ENCODE measurements around the gene ZNF143. TPM values are rescaled to one million over a fixed set of nuclear protein-coding genes. Genes with fewer than 3 reads are reported as not detected.

The ZNF143 gene
- total RNA-seq, 1 experiment from 2014 or later: 29.2 TPM

DNA sequence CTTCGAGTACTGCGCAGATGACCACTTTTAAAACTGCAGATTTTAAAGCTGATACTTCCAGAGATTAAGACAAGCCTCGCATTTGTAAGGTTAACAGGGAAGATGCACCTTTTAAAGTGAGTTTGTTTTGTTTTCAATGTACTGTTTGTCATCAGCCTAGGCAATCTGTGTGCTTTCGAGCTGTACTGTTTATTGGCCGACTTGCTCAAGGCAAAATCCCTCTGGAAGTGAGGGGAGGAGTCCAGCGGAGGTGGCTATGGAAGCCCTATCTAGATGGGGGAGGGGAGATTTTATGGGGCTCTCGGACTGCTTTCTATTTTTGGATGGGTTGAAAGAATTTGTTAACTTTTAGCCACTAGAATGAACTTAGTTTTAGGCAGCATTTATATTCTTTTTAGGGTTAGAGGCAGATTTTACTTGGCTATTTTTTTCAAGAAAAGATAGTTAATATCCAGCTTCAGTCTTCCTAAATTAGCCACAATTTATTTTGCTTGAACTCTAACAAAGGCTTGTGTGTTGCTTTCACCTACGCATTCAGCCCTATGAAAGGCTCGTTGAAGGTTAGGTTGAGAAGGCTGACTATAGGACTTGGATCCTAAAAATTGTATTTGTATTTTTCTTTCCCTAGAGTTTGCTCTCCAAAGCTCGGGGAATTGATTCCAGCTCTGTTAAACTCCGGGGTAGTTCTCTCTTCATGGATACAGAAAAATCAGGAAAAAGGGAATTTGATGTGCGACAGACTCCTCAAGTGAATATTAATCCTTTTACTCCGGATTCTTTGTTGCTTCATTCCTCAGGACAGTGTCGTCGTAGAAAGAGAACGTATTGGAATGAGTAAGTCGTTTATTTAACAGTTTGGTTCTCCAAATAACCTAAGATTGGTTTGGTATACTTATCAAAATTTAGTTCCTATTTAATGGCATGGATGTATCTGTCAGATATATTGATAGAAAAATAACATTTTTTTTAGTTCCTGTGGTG, 114.7 kb downstream of the ZNF143 start:
- peak overlapping the region; percentile 53 for H3K27ac ChIP-seq (ENCODE audit: insufficient read length, low read depth, low read length)
- H3K14ac ChIP-seq (ENCODE audit: insufficient read depth, low read length): peak overlapping the region; percentile 86; the same call in 1 of the 2 replicates
- H3K56ac ChIP-seq (ENCODE audit: insufficient read length, low read depth, low read length): no peak overlapping the region
- H2AK5ac ChIP-seq (ENCODE audit: insufficient read length, low read length): no peak overlapping the region
- peak overlapping the region; percentile 87 to 98 (median 94) for H3K27ac Mint-ChIP-seq
- H3K23ac ChIP-seq (ENCODE audit: insufficient read length, low read depth, low read length): no peak overlapping the region
- peak; percentile 50 for DNase-seq
- H2BK20ac ChIP-seq (ENCODE audit: low read depth, low read length, poor library complexity, severe bottlenecking): no peak overlapping the region
- no peak overlapping the region for H2BK12ac ChIP-seq (ENCODE audit: insufficient read length, low read depth, low read length)
- peak overlapping the region; percentile 95 to 98 for H3K4me3 Mint-ChIP-seq
- H3K23me2 ChIP-seq (ENCODE audit: insufficient read length, low read depth, low read length, poor library complexity, severe bottlenecking): peaks cover 12% of the 10 kb centered on the region
- peaks cover 0 to 8% of the 10 kb centered on the region in 2 experiments; a peak in 1 of 5 replicates for H3K9me3 Mint-ChIP-seq
- H3K18ac ChIP-seq (ENCODE audit: insufficient read length, low read depth, low read length): peak overlapping the region; percentile 14
- H3K9ac ChIP-seq (ENCODE audit: extremely low read depth, insufficient read length, low read length): peak overlapping the region; percentile 92
- no peak overlapping the region for H2AFZ ChIP-seq (ENCODE audit: low read length)
- no peak overlapping the region for H2BK120ac ChIP-seq (ENCODE audit: low read depth, low read length, poor library complexity, severe bottlenecking)
- H2BK15ac ChIP-seq (ENCODE audit: low read depth, low read length): no peak overlapping the region
- no peak overlapping the region for H4K91ac ChIP-seq (ENCODE audit: insufficient read length, low read depth, low read length)
- no peaks in the 10 kb centered on the region for H3K27me3 Mint-ChIP-seq (ENCODE audit: low read depth)
- H3K27me3 ChIP-seq (ENCODE audit: insufficient read depth, low read length): no peaks in the 10 kb centered on the region
- H3K9me3 ChIP-seq (ENCODE audit: control insufficient read depth, low read depth, low read length): no peaks in the 10 kb centered on the region
- peaks cover 26% of the 10 kb centered on the region for H3K79me2 ChIP-seq (ENCODE audit: insufficient read depth, low read length)
- TF ChIP-seq, protein P1, sequence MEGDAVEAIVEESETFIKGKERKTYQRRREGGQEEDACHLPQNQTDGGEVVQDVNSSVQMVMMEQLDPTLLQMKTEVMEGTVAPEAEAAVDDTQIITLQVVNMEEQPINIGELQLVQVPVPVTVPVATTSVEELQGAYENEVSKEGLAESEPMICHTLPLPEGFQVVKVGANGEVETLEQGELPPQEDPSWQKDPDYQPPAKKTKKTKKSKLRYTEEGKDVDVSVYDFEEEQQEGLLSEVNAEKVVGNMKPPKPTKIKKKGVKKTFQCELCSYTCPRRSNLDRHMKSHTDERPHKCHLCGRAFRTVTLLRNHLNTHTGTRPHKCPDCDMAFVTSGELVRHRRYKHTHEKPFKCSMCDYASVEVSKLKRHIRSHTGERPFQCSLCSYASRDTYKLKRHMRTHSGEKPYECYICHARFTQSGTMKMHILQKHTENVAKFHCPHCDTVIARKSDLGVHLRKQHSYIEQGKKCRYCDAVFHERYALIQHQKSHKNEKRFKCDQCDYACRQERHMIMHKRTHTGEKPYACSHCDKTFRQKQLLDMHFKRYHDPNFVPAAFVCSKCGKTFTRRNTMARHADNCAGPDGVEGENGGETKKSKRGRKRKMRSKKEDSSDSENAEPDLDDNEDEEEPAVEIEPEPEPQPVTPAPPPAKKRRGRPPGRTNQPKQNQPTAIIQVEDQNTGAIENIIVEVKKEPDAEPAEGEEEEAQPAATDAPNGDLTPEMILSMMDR (conservative IDR thresholded peaks at IDR 0.05): no peak
- no peak overlapping the region for H4K8ac ChIP-seq (replicated peaks; ENCODE audit: insufficient read length, low read depth, low read length)
- no peak overlapping the region; the same call in 1 of the 2 replicates for H3K4ac ChIP-seq (ENCODE audit: low read depth, low read length)
- no peaks in the 10 kb centered on the region for H3K4me1 ChIP-seq (ENCODE audit: insufficient read depth, low read length)
- no peaks in the 10 kb centered on the region for H4K20me1 ChIP-seq (ENCODE audit: control insufficient read depth, insufficient read depth, insufficient read length)
- peaks cover 3% of the 10 kb centered on the region for H3K79me1 ChIP-seq (ENCODE audit: insufficient read depth, low read depth, low read length, poor library complexity, severe bottlenecking)
- H3K4me2 ChIP-seq (ENCODE audit: insufficient read depth, insufficient read length, low read length): peak overlapping the region; percentile 62
- H2BK5ac ChIP-seq (ENCODE audit: insufficient read length, low read length): no peak overlapping the region
- H3K36me3 Mint-ChIP-seq (ENCODE audit: insufficient read depth in 1 of 3, low read depth in 3 of 3): peaks cover 49 to 59% (median 58%) of the 10 kb centered on the region in 3 experiments
- H4K5ac ChIP-seq (ENCODE audit: insufficient read length, low read depth, low read length): no peak overlapping the region
- WGBS (ENCODE audit: extremely low coverage, insufficient read length, low lambda C conversion rate): no CpG with 5 or more reads among the region's 17 CpGs
- H3T11ph ChIP-seq (ENCODE audit: low read length): no peak overlapping the region
- H3K4me1 Mint-ChIP-seq: peaks cover 28 to 37% of the 10 kb centered on the region in 2 experiments

Measured in H9 (cell line).